GM21381 (cell line): ENCODE results near the gene ACADVL.
"Not testable (repeated sequence)": the region's sequence is repeated elsewhere in the genome, so short reads cannot be mapped to it uniquely, and the experiment has no call there.

Source experiments
- ATAC-seq: cut with Tn5 transposase; IDR thresholded peaks from one replicate; pipeline ENCODE4 v1.9.1; 2021; ENCODE audit warnings: mild to moderate bottlenecking, moderate library complexity; ENCODE audit not compliant: unreplicated experiment

ACADVL gene

GRCh38 chr17:7234083-7234951 lies 14.6 kb downstream of the ACADVL start, which contains the start of gene DVL2:
TSS of gene DVL2 (minus strand) at chr17:7234517. CDS start at chr17:7234262, 255 bp downstream.
- ATAC-seq = peak; percentile 63

GRCh38 chr17:7235693-7236665 lies 16.2 kb downstream of the ACADVL start:
- ATAC-seq = no peak

GRCh38 chr17:7236808-7237207 lies 17.1 kb downstream of the ACADVL start:
- no peak for ATAC-seq

- no peak for ATAC-seq
Observed at GRCh38 chr17:7237266-7237760, 17.6 kb downstream of the ACADVL start.

GRCh38 chr17:7237761-7238419 lies 18.2 kb downstream of the ACADVL start:
- ATAC-seq = no peak

- no peak for ATAC-seq
Observed at GRCh38 chr17:7238420-7239090, 18.8 kb downstream of the ACADVL start.

- peak; percentile 54 for ATAC-seq
Observed at GRCh38 chr17:7239091-7240027, 19.6 kb downstream of the ACADVL start, which contains the start of gene PHF23. TSS of gene PHF23 (minus strand) at chr17:7239457. CDS start at chr17:7239279, 178 bp downstream.

- ATAC-seq = no peak
Observed at GRCh38 chr17:7240375-7240774, 20.6 kb downstream of the ACADVL start.

GRCh38 chr17:7241090-7241733 lies 21.5 kb downstream of the ACADVL start:
- ATAC-seq = no peak

- peak; percentile 27 for ATAC-seq
Observed at GRCh38 chr17:7241783-7242716, 22.3 kb downstream of the ACADVL start, which contains the start of gene GABARAP. TSS of gene GABARAP (minus strand) at chr17:7242449. CDS start at chr17:7242330, 119 bp downstream.

- ATAC-seq = peak; percentile 44
Observed at GRCh38 chr17:7242717-7243452, 23.1 kb downstream of the ACADVL start.

- ATAC-seq = no peak
Observed at GRCh38 chr17:7243453-7243729, 23.7 kb downstream of the ACADVL start.

- not testable (repeated sequence) for ATAC-seq
Observed at GRCh38 chr17:7243838-7244237, 24.1 kb downstream of the ACADVL start.

GRCh38 chr17:7246779-7247178 lies 27.0 kb downstream of the ACADVL start:
- ATAC-seq = no peak

GRCh38 chr17:7248796-7249195 lies 29.1 kb downstream of the ACADVL start:
- no peak for ATAC-seq

- ATAC-seq = no peak
Observed at GRCh38 chr17:7249214-7249613, 29.5 kb downstream of the ACADVL start.

GRCh38 chr17:7249830-7250229 lies 30.1 kb downstream of the ACADVL start:
- ATAC-seq = no peak
